ENCODE measurements around the gene PCSK5. TPM values are rescaled to one million over a fixed set of nuclear protein-coding genes. Genes with fewer than 3 reads are reported as not detected.

PCSK5 gene
- total and polyA plus RNA-seq, 2 of the 8 experiments (the other 6 are each of a cell fraction or from before 2014, with no cell fraction given) = 5.5 to 10.7 TPM

GRCh38 chr9:76396144-76396543 is 505.7 kb downstream of the PCSK5 start (continued):
- no peak for TF ChIP-seq CBX8 (IDR thresholded peaks at IDR 0.05; ENCODE audit: borderline replicate concordance, low read depth, low read length)
- TF ChIP-seq SAP30 (IDR thresholded peaks at IDR 0.05; ENCODE audit: insufficient read depth, insufficient replicate concordance, low read length) = no peak
